Measurements from ENCODE around the gene CACUL1.

Gene CACUL1

GRCh38 chr10:118633786-118634185 is 121.0 kb downstream of the CACUL1 start:
- DNase-seq, result no peak

- DNase-seq, result no peak
These were observed 125.6 kb downstream of the CACUL1 start for GRCh38 chr10:118629211-118629610.

GRCh38 chr10:118628397-118628796 is 126.4 kb downstream of the CACUL1 start:
- DNase-seq, result no peak

- DNase-seq, result no peak
These were observed 127.8 kb downstream of the CACUL1 start for GRCh38 chr10:118626953-118627352.
